Stimulated activated CD4-positive, alpha-beta T cell treated with anti-CD3 and anti-CD28 coated beads, TNF-alpha, amount 100 ng/mL, for 1 hour (primary cell): ENCODE measurements around the gene MAN2B2.

Experiments used
- DNase-seq, 3 donors: peaks; one replicate each; pipeline ENCODE4 v3.0.0-alpha.2; 2020; ENCODE audit warnings: low read depth in 3 of 3, low spot score in 1 of 3

The MAN2B2 gene

DNA sequence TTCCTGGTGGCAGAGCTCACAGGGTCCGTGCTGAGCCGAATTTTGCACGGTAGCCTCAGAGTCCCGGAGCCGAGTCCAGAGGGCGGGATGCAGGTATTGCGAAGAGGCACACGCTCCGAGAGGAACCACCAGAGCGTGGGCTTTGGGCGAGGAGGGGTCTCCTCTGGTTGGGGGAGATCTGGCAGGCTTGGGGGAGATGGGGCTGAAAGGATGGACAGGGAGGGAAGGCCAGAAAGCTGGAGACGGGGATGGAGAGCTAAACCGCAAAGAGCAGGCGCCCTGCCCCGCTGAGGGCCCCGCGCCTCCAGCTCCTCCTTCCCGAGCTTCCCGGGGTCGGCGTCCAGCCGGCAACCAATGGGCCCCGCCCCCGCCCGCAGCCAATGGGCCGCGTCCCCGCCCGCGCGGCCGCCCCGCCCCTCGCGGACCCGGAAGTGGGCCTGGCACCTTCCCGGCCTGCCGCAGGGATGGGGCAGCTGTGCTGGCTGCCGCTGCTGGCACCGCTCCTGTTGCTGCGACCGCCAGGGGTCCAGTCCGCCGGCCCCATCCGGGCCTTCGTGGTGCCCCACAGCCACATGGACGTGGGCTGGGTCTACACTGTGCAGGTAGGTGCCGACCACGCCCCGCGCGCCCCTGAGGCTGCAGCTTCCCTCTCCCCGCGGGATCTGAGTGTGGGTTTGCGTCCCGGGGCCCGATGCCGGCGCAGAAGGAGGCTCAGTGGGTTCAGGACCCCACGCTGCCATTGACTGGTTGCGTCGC is at the start of gene MAN2B2:
Gene MAN2B2 (plus strand): TSS at position 443 of the 756 bp plus-strand sequence. CDS start 22 bp downstream, at position 465.
- DNase-seq: peak; percentile 46 to 79 (median 59)

DNA sequence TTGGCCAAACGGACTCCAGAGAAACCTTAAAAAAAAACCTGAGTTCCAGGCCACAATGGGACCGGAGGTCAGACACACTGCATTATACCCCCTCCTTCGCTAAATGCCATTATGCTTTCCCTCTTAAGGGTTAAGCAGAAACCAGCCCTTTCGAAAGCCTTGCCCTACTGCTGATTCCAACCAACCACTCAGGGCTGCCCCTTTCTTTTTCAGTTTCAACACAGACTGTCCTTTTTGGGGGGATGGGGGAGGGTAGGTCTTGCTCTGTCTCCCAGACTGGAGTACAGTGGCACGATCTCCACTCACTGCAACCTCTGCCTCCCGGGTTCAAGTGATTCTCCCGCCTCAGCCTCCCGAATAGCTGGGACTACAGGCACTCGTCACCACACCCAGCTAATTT is 49.5 kb upstream of the MAN2B2 start:
- DNase-seq: no peak

- no peak for DNase-seq
Measured at GRCh38 chr4:6526156-6526555, 48.8 kb upstream of the MAN2B2 start.

- no peak for DNase-seq
Measured at GRCh38 chr4:6526671-6527091, 48.3 kb upstream of the MAN2B2 start.

DNA sequence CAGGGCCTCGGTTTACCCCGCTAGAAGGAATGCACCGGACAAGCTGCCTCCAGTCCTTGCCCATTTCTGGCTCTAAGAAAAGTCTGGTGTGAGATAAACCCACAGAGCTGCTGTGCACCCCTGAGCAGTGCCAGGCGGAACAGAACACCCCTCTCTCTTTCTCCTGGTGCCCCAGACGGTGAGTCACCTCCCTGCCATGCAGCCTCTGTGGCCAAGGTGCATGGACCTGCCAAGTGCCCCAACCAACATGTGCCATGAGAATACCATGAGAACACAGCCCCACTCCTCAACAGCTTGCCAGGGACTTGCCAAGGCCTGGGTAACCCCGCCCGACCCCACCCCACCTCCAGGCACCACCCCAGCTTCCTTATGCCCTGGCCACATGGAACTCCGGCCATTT is 47.7 kb upstream of the MAN2B2 start:
- DNase-seq: no peak

DNA sequence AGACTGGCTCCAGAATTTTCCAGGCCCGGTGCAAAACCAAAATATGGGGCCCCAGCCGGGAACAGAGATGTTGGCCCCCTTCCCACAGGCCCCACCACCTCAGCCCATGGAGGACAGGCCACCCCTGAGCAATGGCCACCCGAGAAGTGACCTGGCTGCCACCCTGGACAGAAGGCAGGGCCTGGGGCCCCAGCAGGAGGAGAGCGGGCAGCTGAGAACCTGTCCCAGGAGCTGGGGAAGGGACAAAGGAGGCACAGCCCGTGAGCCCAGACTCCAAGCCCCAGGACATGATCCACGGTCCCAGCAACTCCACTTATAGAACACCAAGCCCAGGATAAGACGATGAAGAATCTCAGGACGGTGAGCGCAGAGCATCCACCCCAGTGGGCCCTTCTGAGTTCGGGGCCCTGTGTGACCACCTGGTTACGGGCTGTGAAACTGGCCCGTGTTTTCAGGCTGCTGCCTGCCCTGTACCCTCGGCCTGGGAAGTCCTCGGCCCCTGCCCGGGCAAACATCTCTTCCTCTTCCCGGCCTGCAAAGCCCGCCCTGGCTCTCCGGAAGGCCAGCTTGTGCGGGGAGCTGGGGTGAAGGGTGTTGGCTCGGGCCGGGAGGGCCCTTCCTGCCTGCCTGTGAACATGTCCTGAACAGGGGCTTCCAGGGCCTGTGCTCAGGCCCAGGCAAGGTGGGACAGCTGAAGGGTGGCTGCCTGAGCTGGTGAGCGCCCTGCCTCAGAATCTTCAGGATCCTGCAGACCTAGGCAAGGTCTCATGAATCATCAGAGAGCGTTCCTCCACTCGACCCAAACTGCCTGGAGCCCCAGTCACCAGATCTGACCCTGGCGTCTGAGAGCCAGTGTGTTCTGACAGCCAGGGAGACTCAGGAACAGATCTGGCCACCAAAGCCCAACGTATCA is 47.0 kb upstream of the MAN2B2 start:
- DNase-seq: no peak

DNA sequence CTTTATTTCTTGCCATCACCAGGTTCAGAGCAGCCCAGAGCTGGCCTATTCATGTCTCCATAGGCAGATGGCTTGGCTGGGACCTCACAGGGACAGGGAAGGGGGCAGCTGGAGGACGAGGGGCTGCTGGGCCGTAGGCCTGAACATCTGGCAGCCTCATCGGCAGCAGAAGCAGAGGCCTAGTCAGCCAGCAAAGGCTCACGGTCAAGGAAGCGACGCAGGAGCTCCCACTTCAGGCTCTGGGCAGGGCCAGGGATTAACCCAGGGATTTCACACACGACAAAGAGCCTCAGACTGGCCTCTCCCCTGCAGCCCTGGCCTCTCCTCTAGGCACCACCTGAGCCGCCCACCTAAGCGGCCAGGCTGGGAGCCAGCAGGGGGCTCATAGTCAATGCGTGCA is 46.0 kb upstream of the MAN2B2 start:
- DNase-seq: no peak

DNA sequence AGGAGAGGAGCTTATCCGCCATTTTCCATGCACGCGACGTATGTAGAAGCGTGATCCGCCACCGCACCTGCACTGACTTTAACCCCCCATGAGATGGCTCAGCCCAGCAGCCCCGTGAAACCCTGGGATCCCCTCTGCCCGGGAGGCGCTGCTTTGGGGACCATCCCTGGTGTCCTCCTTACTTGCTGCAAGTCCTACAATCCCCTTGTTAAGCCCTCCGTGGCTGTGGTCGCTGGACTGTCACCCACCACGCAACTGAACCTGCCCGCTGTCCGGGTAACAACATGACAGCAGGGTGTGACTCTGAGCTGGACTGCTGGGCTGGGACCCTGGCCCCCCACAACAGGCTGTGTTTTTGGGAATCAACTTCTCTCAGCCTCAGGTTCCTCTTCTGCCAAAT is 44.7 kb upstream of the MAN2B2 start:
- no peak for DNase-seq

DNA sequence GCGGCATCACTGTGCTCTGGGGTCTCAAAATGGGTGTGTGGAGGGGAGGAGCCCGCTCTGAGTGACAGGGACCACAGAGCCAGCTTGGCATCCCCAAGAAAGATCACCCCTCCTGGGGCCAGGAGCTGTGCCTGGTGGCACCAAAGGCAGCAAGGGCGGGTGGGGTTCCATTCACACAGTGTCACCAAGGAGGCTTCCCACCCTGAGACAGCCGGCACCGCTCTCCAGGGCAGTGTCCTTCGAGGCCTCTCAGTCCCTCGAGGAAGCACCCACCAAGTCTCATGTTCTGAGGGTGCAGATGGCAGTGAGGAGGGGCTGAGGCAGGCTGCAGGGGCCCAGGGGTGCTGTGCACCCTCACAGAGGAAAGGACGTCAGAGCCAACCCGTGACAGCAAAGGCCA is 44.0 kb upstream of the MAN2B2 start:
- DNase-seq: no peak

- no peak for DNase-seq
Measured at GRCh38 chr4:6532102-6532501, 42.9 kb upstream of the MAN2B2 start.

DNA sequence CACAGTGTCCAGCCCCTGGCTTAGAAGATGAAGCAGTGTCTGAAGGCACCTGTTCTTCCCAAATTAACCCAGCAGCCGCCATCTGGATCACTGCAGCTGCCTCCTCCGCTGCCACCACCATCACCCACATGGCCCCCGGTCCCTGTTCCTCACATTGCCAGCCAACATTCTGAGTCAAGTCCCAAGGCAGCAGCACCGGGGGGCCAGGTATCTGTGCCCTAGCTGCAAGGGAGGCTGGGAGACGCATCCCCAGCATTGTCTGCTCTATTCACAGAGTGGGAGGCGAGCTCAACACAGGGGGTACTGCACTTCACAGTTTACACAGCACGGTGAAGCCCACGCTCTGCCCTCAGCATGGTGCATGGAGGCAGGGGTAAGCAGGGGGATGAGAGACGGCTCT is 42.3 kb upstream of the MAN2B2 start:
- DNase-seq: no peak

DNA sequence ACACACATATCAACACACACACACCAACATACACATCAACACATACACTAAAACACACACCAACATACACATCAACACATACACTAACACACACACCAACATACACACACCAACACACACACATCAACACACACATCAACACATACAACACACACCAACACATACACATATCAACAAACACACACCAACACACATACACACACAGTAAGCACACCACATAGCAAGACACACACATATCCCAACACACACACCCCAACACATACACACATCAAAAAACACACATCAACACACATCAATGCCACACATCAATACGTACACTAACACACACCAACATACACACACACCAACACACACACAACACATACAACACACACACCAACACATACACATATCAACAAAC is 40.9 kb upstream of the MAN2B2 start:
- DNase-seq: no peak

GRCh38 chr4:6534618-6535328 is 40.2 kb upstream of the MAN2B2 start:
- no peak for DNase-seq

GRCh38 chr4:6535329-6535692 is 39.7 kb upstream of the MAN2B2 start:
- no peak for DNase-seq

- DNase-seq: no peak
Measured at GRCh38 chr4:6535706-6536105, 39.3 kb upstream of the MAN2B2 start.

DNA sequence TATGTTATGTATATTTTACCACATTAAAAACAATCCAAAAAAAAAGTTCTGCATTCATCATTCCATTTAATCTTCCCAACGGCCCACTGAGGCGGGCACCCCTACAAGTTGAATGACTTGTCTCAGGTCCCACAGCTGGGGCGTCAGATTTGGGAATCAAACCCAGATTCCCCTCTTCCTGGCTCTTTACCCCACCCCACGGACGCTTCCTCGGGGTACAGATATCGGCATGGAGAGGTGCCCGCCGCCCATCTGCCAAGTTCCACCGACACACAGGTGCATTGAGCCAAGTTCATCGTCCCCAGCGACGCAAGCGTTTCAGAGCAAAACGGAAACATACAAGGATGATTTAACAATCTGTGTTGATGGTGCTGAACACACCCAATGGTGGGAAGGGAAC is 36.9 kb upstream of the MAN2B2 start:
- no peak for DNase-seq

GRCh38 chr4:6538575-6538974 is 36.4 kb upstream of the MAN2B2 start:
- no peak for DNase-seq

DNA sequence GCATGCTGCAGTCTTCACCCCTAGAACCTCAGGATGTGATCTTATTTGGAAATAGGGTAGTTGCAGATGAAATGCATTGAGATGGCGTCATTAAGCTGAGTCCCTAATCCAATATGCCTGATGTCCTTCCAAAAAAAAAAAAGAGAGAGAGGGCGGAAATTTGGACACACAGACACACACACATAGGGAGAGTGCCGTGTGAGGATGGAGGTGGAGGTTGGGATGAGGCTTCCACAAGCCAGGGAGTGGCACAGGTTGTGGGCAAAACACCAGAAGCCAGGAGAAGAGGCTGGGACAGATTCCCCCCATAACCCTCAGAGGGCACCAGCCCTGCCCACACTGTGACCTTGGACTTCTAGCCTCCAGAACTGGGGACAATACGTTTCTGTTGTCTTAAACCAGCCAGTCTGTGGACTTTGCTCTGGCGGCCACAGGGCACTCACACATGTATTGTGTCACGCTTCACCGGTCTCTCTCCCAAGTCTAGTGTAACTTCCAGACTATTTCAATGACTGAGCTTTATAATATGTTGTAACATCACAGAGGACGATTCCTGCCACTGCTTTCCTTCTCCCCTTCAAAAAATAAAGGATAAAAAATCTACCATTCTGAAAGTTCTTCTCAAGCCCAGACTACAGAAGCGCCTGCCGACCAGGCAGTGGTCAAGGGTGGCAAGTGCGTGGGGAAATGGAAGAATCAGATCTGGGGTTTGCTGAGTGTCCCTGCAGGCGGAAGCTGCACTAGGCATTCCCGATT is 35.8 kb upstream of the MAN2B2 start:
- DNase-seq: no peak

GRCh38 chr4:6540879-6541278 is 34.1 kb upstream of the MAN2B2 start:
- DNase-seq: no peak

GRCh38 chr4:6541789-6542188 is 33.2 kb upstream of the MAN2B2 start:
- DNase-seq: no peak

GRCh38 chr4:6542951-6543350 is 32.0 kb upstream of the MAN2B2 start:
- DNase-seq: no peak
